RKO (cell line): ENCODE results near the gene HMGN1.

Experiments used
- DNase-seq: peaks from one replicate; pipeline ENCODE4 v3.0.0-alpha.2; 2016; ENCODE audit warnings: low spot score

Gene HMGN1

GRCh38 chr21:39367783-39368182 lies 18.9 kb upstream of the HMGN1 start:
- DNase-seq = no peak

GRCh38 chr21:39366563-39366962 lies 17.7 kb upstream of the HMGN1 start:
- DNase-seq = no peak

GRCh38 chr21:39364949-39365348 lies 16.1 kb upstream of the HMGN1 start:
- no peak for DNase-seq

- no peak for DNase-seq
Observed at GRCh38 chr21:39363607-39364555, 15.0 kb upstream of the HMGN1 start.

GRCh38 chr21:39362733-39363132 lies 13.8 kb upstream of the HMGN1 start:
- no peak for DNase-seq

- no peak for DNase-seq
Observed at GRCh38 chr21:39359382-39359781, 10.5 kb upstream of the HMGN1 start.

GRCh38 chr21:39353295-39353694 lies 4.4 kb upstream of the HMGN1 start:
- DNase-seq = no peak

- no peak for DNase-seq
Observed at GRCh38 chr21:39350094-39351005, 1.5 kb upstream of the HMGN1 start.

GRCh38 chr21:39349211-39350093 lies 564 bp upstream of the HMGN1 start:
- DNase-seq = peak; percentile 95

- DNase-seq = no peak
Observed at GRCh38 chr21:39348040-39348354, 891 bp downstream of the HMGN1 start.

- DNase-seq = peak; percentile 14
Observed at GRCh38 chr21:39347537-39347936, 1.4 kb downstream of the HMGN1 start.

- DNase-seq = peak; percentile 10
Observed at GRCh38 chr21:39346671-39347331, 2.1 kb downstream of the HMGN1 start.

- no peak for DNase-seq
Observed at GRCh38 chr21:39346206-39346605, 2.7 kb downstream of the HMGN1 start.

GRCh38 chr21:39345440-39345839 lies 3.4 kb downstream of the HMGN1 start:
- DNase-seq = no peak

GRCh38 chr21:39344848-39345247 lies 4.0 kb downstream of the HMGN1 start:
- no peak for DNase-seq

- no peak for DNase-seq
Observed at GRCh38 chr21:39341249-39341923, 7.5 kb downstream of the HMGN1 start.

- DNase-seq = no peak
Observed at GRCh38 chr21:39340687-39341086, 8.2 kb downstream of the HMGN1 start.

GRCh38 chr21:39339231-39339630 lies 9.7 kb downstream of the HMGN1 start:
- no peak for DNase-seq

GRCh38 chr21:39336457-39337008 lies 12.4 kb downstream of the HMGN1 start:
- DNase-seq = no peak

- no peak for DNase-seq
Observed at GRCh38 chr21:39334611-39335010, 14.3 kb downstream of the HMGN1 start.

- DNase-seq = no peak
Observed at GRCh38 chr21:39332175-39332574, 16.7 kb downstream of the HMGN1 start.
